HepG2 (cell line): ENCODE results near the gene MED22. TPM values are rescaled to one million over a fixed set of nuclear protein-coding genes. Genes with fewer than 3 reads are reported as not detected.

Source experiments
- ARNTL ChIP-seq: sonication (generic); formaldehyde crosslinking; IDR thresholded peaks from 2 replicates; pipeline ENCODE4 v1.4.0; 2020; ENCODE audit warnings: mild to moderate bottlenecking, missing genetic modification reagents
- HOXA7 ChIP-seq: sonication (generic); formaldehyde crosslinking; IDR thresholded peaks from 2 replicates; pipeline ENCODE4 v1.8.1; 2022; ENCODE audit warnings: mild to moderate bottlenecking, missing genetic modification reagents, moderate library complexity
- KLF11 ChIP-seq: IDR thresholded peaks from 2 replicates; pipeline ENCODE4 v1.6.1; 2016; ENCODE audit warnings: missing compliant biosample characterization
- KMT2A ChIP-seq: sonication (generic); formaldehyde crosslinking; IDR thresholded peaks from 2 replicates; pipeline ENCODE4 v1.4.0; 2020; ENCODE audit warnings: missing genetic modification reagents
- MED1 ChIP-seq: sonication (generic); formaldehyde crosslinking; IDR thresholded peaks from 2 replicates; pipeline ENCODE4 v1.4.0; 2020; ENCODE audit warnings: missing genetic modification reagents
- MXI1 ChIP-seq: IDR thresholded peaks from 3 replicates; pipeline ENCODE4 v1.6.1; 2012; ENCODE audit warnings: low read depth, low read length, inconsistent platforms, borderline replicate concordance
- MZF1 ChIP-seq: sonication (generic); formaldehyde crosslinking; IDR thresholded peaks from 2 replicates; pipeline ENCODE4 v1.8.1; 2023; ENCODE audit warnings: mild to moderate bottlenecking, missing genetic modification reagents, borderline replicate concordance
- PAWR ChIP-seq: sonication (generic); formaldehyde crosslinking; IDR thresholded peaks from 2 replicates; pipeline ENCODE4 v1.4.0; 2020; ENCODE audit warnings: missing genetic modification reagents, mild to moderate bottlenecking, borderline replicate concordance
- RBM22 ChIP-seq: fragments of 200-400 bp; formaldehyde crosslinking; optimal IDR thresholded peaks from 2 replicates; pipeline ENCODE3; 2017; ENCODE audit warnings: mild to moderate bottlenecking, low read length, moderate library complexity
- SNAPC2 ChIP-seq: sonication (generic); formaldehyde crosslinking; IDR thresholded peaks from 2 replicates; pipeline ENCODE4 v1.8.1; 2022; ENCODE audit warnings: mild to moderate bottlenecking, missing genetic modification reagents
- ZBTB38 ChIP-seq: sonication (generic); formaldehyde crosslinking; IDR thresholded peaks from 2 replicates; pipeline ENCODE4 v1.5.1; 2020; ENCODE audit warnings: mild to moderate bottlenecking, missing genetic modification reagents
- ZFAT ChIP-seq: sonication (generic); formaldehyde crosslinking; conservative IDR thresholded peaks from 2 replicates; pipeline ENCODE4 v1.8.1; 2023; ENCODE audit warnings: missing genetic modification reagents, inconsistent platforms
- ZFP90 ChIP-seq: sonication (generic); formaldehyde crosslinking; IDR thresholded peaks from 2 replicates; pipeline ENCODE4 v1.8.0; 2022; ENCODE audit warnings: missing genetic modification reagents, mild to moderate bottlenecking, inconsistent platforms, borderline replicate concordance
- ZNF224 ChIP-seq: sonication (generic); formaldehyde crosslinking; IDR thresholded peaks from 2 replicates; pipeline ENCODE4 v1.5.0; 2020; ENCODE audit warnings: mild to moderate bottlenecking, missing genetic modification reagents
- ZNF24 ChIP-seq: fragments of 450-650 bp; IDR thresholded peaks from 2 replicates; pipeline ENCODE4 v1.6.1; 2017; ENCODE audit warnings: antibody characterized with exemption, mild to moderate bottlenecking
- ZNF331 ChIP-seq: sonication (generic); formaldehyde crosslinking; IDR thresholded peaks from 2 replicates; pipeline ENCODE4 v1.4.0; 2020; ENCODE audit warnings: missing genetic modification reagents
- ZNF383 ChIP-seq: sonication (generic); formaldehyde crosslinking; IDR thresholded peaks from 2 replicates; pipeline ENCODE4 v1.4.0; 2020; ENCODE audit warnings: missing genetic modification reagents, mild to moderate bottlenecking, borderline replicate concordance
- ZNF432 ChIP-seq: sonication (generic); formaldehyde crosslinking; IDR thresholded peaks from 2 replicates; pipeline ENCODE4 v1.5.0; 2020; ENCODE audit warnings: missing genetic modification reagents, mild to moderate bottlenecking, borderline replicate concordance
- ZNF44 ChIP-seq: sonication (generic); formaldehyde crosslinking; IDR thresholded peaks from 2 replicates; pipeline ENCODE4 v1.5.1; 2020; ENCODE audit warnings: mild to moderate bottlenecking, missing genetic modification reagents
- ZNF674 ChIP-seq: sonication (generic); formaldehyde crosslinking; IDR thresholded peaks from 2 replicates; pipeline ENCODE4 v1.5.0; 2020; ENCODE audit warnings: low read depth, mild to moderate bottlenecking, missing genetic modification reagents
- ZSCAN29 ChIP-seq: sonication (generic); formaldehyde crosslinking; conservative IDR thresholded peaks from 2 replicates; pipeline ENCODE4 v1.4.0; 2020; ENCODE audit warnings: mild to moderate bottlenecking, missing genetic modification reagents
- polyA plus RNA-seq, 8 experiments: library from polyadenylated mRNA; depleted of rRNA in 3 of 8; stranded (reverse) in 7 of 8; unstranded in 1 of 8; fragments of >200 nt; fragmentation: Illumina TruSeq in 4 of 8; extraction: Trizol in 4 of 8; gene quantifications; 2 replicates each; pipeline versions ENCODE4 v1.2.1 to v1.2.3, GENCODE V29; 2011 to 2016; ENCODE audit warnings: low read depth in 4 of 8, missing spikeins in 1 of 8, mixed read lengths in 1 of 8; ENCODE audit not compliant: insufficient read depth in 1 of 8
- total RNA-seq, 5 experiments: library from RNA; depleted of rRNA; stranded (reverse); fragments of >200 nt; fragmentation: Illumina TruSeq; extraction: Trizol; gene quantifications; 2 replicates each; pipeline ENCODE4 v1.2.3, GENCODE V29; 2016; ENCODE audit warnings: low read depth in 1 of 5
- TF ChIP-seq, protein P1 (sequence below): sonication (generic); formaldehyde crosslinking; IDR thresholded peaks from 2 replicates; pipeline ENCODE4 v1.5.0; 2020; ENCODE audit warnings: mild to moderate bottlenecking, missing genetic modification reagents, borderline replicate concordance
- TF ChIP-seq, protein P2 (sequence below): sonication (generic); formaldehyde crosslinking; IDR thresholded peaks from 2 replicates; pipeline ENCODE4 v1.5.1; 2020; ENCODE audit warnings: mild to moderate bottlenecking, missing genetic modification reagents, borderline replicate concordance
- TF ChIP-seq, protein P3 (sequence below): IDR thresholded peaks from 2 replicates; pipeline ENCODE4 v1.6.1; 2016; ENCODE audit warnings: mild to moderate bottlenecking
- TF ChIP-seq, protein P4 (sequence below): sonication (generic); formaldehyde crosslinking; IDR thresholded peaks from 2 replicates; pipeline ENCODE4 v1.5.0; 2020; ENCODE audit warnings: mild to moderate bottlenecking, missing genetic modification reagents

Gene MED22
- total and polyA plus RNA-seq, 2 of the 13 experiments (the other 11 are each of a cell fraction or from before 2014, with no cell fraction given) = 15.8 to 22.1 TPM

DNA sequence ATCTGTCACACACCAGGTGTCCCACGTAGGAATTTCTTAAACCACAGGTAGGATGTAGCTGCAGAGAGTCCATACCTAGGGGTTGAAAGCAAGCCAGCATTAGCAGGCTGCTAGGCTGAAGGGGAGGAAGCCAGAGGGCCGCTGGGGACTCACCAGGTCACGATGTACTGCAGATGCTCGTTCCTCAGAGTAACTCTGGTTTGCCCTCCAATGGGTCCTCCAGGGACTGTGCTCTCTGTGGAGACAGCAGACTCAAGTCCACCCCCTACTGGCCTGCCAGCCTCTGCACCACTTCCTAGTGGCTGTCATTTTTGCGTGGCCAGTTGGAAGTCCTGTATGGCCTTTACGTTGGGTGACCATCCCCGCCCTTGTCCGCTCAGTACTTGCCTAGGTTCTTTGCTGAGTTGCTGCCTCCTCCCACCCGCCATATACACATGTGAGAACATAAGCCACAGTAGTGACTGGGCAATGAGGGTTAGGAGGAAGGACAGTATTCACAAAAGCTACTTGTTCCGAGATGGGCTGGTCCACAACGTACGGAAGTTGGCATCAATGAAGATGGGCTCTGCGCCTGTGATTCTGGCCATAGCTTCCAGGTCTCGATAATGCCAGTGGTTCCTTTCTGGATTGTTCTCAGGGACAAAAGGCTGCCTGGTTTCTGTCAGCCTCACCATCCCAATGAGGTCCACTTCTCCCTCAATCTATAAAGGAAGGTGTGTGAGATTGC is 4.1 kb upstream of the MED22 start (continued):
- TF ChIP-seq RBM22 (peak; percentile 86), MED1 (peak; percentile 15; the same call in 1 of the 2 replicates), SNAPC2 (CRISPR knock-in tag) (no peak), PAWR (no peak), ZNF432 (CRISPR knock-in tag) (no peak), ARNTL (no peak), ZNF674 (no peak), ZNF24 (no peak), HOXA7 (CRISPR knock-in tag) (no peak), ZNF44 (CRISPR knock-in tag) (no peak), ZNF224 (CRISPR knock-in tag) (no peak), KLF11 (CRISPR knock-in tag) (no peak), ZBTB38 (CRISPR knock-in tag) (peak; percentile 78), ZNF331 (CRISPR knock-in tag) (no peak), ZFP90 (CRISPR knock-in tag) (0 out of 2 replicates have a peak, but pooled peaks have one; percentile 38), KMT2A (no peak), ZSCAN29 (CRISPR knock-in tag) (no peak), MZF1 (no peak), ZFAT (CRISPR knock-in tag) (no peak), MXI1 (no peak), ZNF383 (CRISPR knock-in tag) (peak; percentile 58; the same call in 1 of the 2 replicates)
- TF ChIP-seq, protein P1, sequence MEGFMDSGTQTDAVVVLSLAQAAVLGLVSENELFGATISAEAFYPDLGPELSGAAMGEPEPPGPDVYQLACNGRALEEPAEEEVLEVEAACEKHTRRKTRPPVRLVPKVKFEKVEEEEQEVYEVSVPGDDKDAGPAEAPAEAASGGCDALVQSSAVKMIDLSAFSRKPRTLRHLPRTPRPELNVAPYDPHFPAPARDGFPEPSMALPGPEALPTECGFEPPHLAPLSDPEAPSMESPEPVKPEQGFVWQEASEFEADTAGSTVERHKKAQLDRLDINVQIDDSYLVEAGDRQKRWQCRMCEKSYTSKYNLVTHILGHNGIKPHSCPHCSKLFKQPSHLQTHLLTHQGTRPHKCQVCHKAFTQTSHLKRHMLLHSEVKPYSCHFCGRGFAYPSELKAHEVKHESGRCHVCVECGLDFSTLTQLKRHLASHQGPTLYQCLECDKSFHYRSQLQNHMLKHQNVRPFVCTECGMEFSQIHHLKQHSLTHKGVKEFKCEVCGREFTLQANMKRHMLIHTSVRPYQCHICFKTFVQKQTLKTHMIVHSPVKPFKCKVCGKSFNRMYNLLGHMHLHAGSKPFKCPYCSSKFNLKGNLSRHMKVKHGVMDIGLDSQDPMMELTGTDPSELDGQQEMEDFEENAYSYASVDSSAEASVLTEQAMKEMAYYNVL (CRISPR knock-in tag) = no peak
- TF ChIP-seq, protein P2, sequence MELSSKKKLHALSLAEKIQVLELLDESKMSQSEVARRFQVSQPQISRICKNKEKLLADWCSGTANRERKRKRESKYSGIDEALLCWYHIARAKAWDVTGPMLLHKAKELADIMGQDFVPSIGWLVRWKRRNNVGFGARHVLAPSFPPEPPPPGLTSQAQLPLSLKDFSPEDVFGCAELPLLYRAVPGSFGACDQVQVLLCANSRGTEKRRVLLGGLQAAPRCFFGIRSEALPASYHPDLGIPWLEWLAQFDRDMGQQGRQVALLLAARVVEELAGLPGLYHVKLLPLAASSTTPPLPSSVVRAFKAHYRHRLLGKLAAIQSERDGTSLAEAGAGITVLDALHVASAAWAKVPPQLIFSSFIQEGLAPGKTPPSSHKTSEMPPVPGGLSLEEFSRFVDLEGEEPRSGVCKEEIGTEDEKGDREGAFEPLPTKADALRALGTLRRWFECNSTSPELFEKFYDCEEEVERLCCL (CRISPR knock-in tag) = no peak
- TF ChIP-seq, protein P3, sequence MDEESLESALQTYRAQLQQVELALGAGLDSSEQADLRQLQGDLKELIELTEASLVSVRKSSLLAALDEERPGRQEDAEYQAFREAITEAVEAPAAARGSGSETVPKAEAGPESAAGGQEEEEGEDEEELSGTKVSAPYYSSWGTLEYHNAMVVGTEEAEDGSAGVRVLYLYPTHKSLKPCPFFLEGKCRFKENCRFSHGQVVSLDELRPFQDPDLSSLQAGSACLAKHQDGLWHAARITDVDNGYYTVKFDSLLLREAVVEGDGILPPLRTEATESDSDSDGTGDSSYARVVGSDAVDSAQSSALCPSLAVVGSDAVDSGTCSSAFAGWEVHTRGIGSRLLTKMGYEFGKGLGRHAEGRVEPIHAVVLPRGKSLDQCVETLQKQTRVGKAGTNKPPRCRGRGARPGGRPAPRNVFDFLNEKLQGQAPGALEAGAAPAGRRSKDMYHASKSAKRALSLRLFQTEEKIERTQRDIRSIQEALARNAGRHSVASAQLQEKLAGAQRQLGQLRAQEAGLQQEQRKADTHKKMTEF = peak; percentile 40; the same call in 1 of the 2 replicates
- TF ChIP-seq, protein P4, sequence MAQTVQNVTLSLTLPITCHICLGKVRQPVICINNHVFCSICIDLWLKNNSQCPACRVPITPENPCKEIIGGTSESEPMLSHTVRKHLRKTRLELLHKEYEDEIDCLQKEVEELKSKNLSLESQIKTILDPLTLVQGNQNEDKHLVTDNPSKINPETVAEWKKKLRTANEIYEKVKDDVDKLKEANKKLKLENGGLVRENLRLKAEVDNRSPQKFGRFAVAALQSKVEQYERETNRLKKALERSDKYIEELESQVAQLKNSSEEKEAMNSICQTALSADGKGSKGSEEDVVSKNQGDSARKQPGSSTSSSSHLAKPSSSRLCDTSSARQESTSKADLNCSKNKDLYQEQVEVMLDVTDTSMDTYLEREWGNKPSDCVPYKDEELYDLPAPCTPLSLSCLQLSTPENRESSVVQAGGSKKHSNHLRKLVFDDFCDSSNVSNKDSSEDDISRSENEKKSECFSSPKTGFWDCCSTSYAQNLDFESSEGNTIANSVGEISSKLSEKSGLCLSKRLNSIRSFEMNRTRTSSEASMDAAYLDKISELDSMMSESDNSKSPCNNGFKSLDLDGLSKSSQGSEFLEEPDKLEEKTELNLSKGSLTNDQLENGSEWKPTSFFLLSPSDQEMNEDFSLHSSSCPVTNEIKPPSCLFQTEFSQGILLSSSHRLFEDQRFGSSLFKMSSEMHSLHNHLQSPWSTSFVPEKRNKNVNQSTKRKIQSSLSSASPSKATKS = no peak
